C4-2B (cell line): Measurements from ENCODE around the gene SOX9.

Source experiments
- H3K27ac ChIP-seq: fragments of 450-650 bp; 2 replicates; pipeline ENCODE4 v1.5.1; 2017
- ZFX ChIP-seq: fragments of 450-650 bp; IDR thresholded peaks from 2 replicates; pipeline ENCODE4 v1.6.1; 2017
- TF ChIP-seq, protein P1 (sequence below): fragments of 450-650 bp; conservative IDR thresholded peaks from 2 replicates; pipeline ENCODE4 v1.5.1; 2017; ENCODE audit warnings: mild to moderate bottlenecking

The SOX9 gene

DNA sequence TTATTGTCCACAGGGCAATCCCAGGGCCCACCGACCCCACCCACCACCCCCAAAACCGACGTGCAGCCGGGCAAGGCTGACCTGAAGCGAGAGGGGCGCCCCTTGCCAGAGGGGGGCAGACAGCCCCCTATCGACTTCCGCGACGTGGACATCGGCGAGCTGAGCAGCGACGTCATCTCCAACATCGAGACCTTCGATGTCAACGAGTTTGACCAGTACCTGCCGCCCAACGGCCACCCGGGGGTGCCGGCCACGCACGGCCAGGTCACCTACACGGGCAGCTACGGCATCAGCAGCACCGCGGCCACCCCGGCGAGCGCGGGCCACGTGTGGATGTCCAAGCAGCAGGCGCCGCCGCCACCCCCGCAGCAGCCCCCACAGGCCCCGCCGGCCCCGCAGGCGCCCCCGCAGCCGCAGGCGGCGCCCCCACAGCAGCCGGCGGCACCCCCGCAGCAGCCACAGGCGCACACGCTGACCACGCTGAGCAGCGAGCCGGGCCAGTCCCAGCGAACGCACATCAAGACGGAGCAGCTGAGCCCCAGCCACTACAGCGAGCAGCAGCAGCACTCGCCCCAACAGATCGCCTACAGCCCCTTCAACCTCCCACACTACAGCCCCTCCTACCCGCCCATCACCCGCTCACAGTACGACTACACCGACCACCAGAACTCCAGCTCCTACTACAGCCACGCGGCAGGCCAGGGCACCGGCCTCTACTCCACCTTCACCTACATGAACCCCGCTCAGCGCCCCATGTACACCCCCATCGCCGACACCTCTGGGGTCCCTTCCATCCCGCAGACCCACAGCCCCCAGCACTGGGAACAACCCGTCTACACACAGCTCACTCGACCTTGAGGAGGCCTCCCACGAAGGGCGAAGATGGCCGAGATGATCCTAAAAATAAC lies 3.0 kb downstream of the SOX9 start:
- TF ChIP-seq, protein P1, sequence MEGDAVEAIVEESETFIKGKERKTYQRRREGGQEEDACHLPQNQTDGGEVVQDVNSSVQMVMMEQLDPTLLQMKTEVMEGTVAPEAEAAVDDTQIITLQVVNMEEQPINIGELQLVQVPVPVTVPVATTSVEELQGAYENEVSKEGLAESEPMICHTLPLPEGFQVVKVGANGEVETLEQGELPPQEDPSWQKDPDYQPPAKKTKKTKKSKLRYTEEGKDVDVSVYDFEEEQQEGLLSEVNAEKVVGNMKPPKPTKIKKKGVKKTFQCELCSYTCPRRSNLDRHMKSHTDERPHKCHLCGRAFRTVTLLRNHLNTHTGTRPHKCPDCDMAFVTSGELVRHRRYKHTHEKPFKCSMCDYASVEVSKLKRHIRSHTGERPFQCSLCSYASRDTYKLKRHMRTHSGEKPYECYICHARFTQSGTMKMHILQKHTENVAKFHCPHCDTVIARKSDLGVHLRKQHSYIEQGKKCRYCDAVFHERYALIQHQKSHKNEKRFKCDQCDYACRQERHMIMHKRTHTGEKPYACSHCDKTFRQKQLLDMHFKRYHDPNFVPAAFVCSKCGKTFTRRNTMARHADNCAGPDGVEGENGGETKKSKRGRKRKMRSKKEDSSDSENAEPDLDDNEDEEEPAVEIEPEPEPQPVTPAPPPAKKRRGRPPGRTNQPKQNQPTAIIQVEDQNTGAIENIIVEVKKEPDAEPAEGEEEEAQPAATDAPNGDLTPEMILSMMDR = no peak
- no peak for TF ChIP-seq ZFX
- H3K27ac ChIP-seq = no peak overlapping the region

DNA sequence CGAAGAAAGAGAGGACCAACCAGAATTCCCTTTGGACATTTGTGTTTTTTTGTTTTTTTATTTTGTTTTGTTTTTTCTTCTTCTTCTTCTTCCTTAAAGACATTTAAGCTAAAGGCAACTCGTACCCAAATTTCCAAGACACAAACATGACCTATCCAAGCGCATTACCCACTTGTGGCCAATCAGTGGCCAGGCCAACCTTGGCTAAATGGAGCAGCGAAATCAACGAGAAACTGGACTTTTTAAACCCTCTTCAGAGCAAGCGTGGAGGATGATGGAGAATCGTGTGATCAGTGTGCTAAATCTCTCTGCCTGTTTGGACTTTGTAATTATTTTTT lies 3.6 kb downstream of the SOX9 start:
- TF ChIP-seq ZFX = no peak
- TF ChIP-seq, protein P1 = no peak
- H3K27ac ChIP-seq = no peak overlapping the region

- TF ChIP-seq, protein P1 = no peak
- TF ChIP-seq ZFX = no peak
- H3K27ac ChIP-seq = no peak overlapping the region
These were observed 4.4 kb downstream of the SOX9 start for GRCh38 chr17:72125226-72125651.

DNA sequence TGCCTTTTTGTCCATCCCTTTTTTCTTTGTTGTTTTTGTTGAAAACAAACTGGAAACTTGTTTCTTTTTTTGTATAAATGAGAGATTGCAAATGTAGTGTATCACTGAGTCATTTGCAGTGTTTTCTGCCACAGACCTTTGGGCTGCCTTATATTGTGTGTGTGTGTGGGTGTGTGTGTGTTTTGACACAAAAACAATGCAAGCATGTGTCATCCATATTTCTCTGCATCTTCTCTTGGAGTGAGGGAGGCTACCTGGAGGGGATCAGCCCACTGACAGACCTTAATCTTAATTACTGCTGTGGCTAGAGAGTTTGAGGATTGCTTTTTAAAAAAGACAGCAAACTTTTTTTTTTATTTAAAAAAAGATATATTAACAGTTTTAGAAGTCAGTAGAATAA lies 4.9 kb downstream of the SOX9 start:
- TF ChIP-seq, protein P1 = no peak
- no peak for TF ChIP-seq ZFX
- no peak overlapping the region for H3K27ac ChIP-seq

- TF ChIP-seq ZFX = no peak
- TF ChIP-seq, protein P1 = no peak
- H3K27ac ChIP-seq = peak overlapping the region; percentile 34; the same call in 1 of the 2 replicates
These were observed 6.0 kb downstream of the SOX9 start for GRCh38 chr17:72126575-72127486.

GRCh38 chr17:72128039-72128438 lies 7.2 kb downstream of the SOX9 start:
- TF ChIP-seq, protein P1 = no peak
- no peak for TF ChIP-seq ZFX
- no peak overlapping the region; the same call in 1 of the 2 replicates for H3K27ac ChIP-seq
